KMS-11 (cell line): Measurements from ENCODE around the gene C1orf21.
"Not testable (repeated sequence)": the region's sequence is repeated elsewhere in the genome, so short reads cannot be mapped to it uniquely, and the experiment has no call there.

ENCODE experiments used
- H2AFZ ChIP-seq: fragments of 200-600 bp; sonication (generic); 2 replicates; pipeline ENCODE4 v1.6.1; 2016; ENCODE audit warnings: antibody characterized with exemption, mixed run types, low read depth
- H3K27ac ChIP-seq: fragments of 200-600 bp; sonication (generic); 2 replicates; pipeline ENCODE4 v1.6.1; 2016; ENCODE audit warnings: mild to moderate bottlenecking, mixed run types
- H3K27me3 ChIP-seq: fragments of 200-600 bp; sonication (generic); 2 replicates; pipeline ENCODE4 v1.6.1; 2017; ENCODE audit warnings: mild to moderate bottlenecking, low read depth, mixed run types, moderate library complexity; ENCODE audit not compliant: insufficient read depth
- H3K36me3 ChIP-seq: fragments of 200-600 bp; sonication (generic); 2 replicates; pipeline ENCODE4 v1.6.1; 2017; ENCODE audit warnings: mild to moderate bottlenecking, mixed run types; ENCODE audit not compliant: insufficient read depth
- H3K4me1 ChIP-seq: fragments of 200-600 bp; sonication (generic); 2 replicates; pipeline ENCODE4 v1.6.1; 2016; ENCODE audit warnings: mild to moderate bottlenecking, low read depth, mixed run types; ENCODE audit not compliant: poor library complexity, severe bottlenecking
- H3K4me2 ChIP-seq: fragments of 200-600 bp; sonication (generic); 2 replicates; pipeline ENCODE4 v1.7.0; 2016; ENCODE audit warnings: mild to moderate bottlenecking, mixed run types
- H3K4me3 ChIP-seq: fragments of 200-600 bp; sonication (generic); IDR thresholded peaks from 2 replicates; pipeline ENCODE4 v1.6.1; 2017; ENCODE audit warnings: low read depth, low read length, mixed read lengths; ENCODE audit not compliant: insufficient read depth
- H3K79me2 ChIP-seq: fragments of 200-600 bp; sonication (generic); 2 replicates; pipeline ENCODE4 v1.6.1; 2016; ENCODE audit warnings: low read depth, mixed run types; ENCODE audit not compliant: insufficient read depth
- H3K9ac ChIP-seq: fragments of 200-600 bp; sonication (generic); 2 replicates; pipeline ENCODE4 v1.6.1; 2016; ENCODE audit warnings: mild to moderate bottlenecking, mixed run types
- H4K20me1 ChIP-seq: fragments of 200-600 bp; sonication (generic); 2 replicates; pipeline ENCODE4 v1.6.1; 2016; ENCODE audit warnings: mild to moderate bottlenecking, mixed run types; ENCODE audit not compliant: insufficient read depth
- CTCF ChIP-seq: fragments of 200-600 bp; sonication (generic); conservative IDR thresholded peaks from 2 replicates; pipeline ENCODE4 v1.6.1; 2017; ENCODE audit warnings: low read depth, mild to moderate bottlenecking, antibody characterized with exemption, low read length, moderate library complexity, mixed read lengths

The C1orf21 gene

GRCh38 chr1:184386312-184387068 lies at the start of gene C1orf21:
C1orf21 (plus strand) TSS chr1:184387029; CDS start chr1:184477510, 90,481 bp downstream.
- H2AFZ ChIP-seq: peak within 1 kb of the TSS; percentile 91
- no peaks in the 10 kb centered on the region for H3K36me3 ChIP-seq
- peak within 1 kb of the TSS; percentile 70 for H3K9ac ChIP-seq

GRCh38 chr1:184337865-184338264 lies 49.0 kb upstream of the C1orf21 start:
- H2AFZ ChIP-seq, H4K20me1 ChIP-seq, H3K27me3 ChIP-seq, H3K4me2 ChIP-seq, H3K79me2 ChIP-seq, H3K36me3 ChIP-seq, H3K27ac ChIP-seq, H3K9ac ChIP-seq, H3K4me1 ChIP-seq, H3K4me3 ChIP-seq: not testable (repeated sequence)

More at GRCh38 chr1:184386312-184387068, at the start of gene C1orf21:
- Histone ChIP-seq H4K20me1 (no peaks in the 10 kb centered on the region), H3K4me2 (peak within 1 kb of the TSS; percentile 82), H3K4me1 (peaks cover 31% of the 10 kb centered on the region), H3K27ac (peak within 1 kb of the TSS; percentile 39), H3K27me3 (no peaks in the 10 kb centered on the region), H3K79me2 (peaks cover 39% of the 10 kb centered on the region), H3K4me3 (peak within 1 kb of the TSS; percentile 96)
- TF ChIP-seq CTCF: no peak

GRCh38 chr1:184340984-184341383 lies 45.8 kb upstream of the C1orf21 start:
- no peaks in the 10 kb centered on the region for H3K27me3 ChIP-seq
- 0 out of 2 replicates have a peak, but pooled peaks have one; percentile 24 for TF ChIP-seq CTCF
- H3K27ac ChIP-seq: no peak overlapping the region
- H3K9ac ChIP-seq: no peak overlapping the region
- no peaks in the 10 kb centered on the region for H3K79me2 ChIP-seq
- no peak overlapping the region for H3K4me2 ChIP-seq
- H4K20me1 ChIP-seq: no peaks in the 10 kb centered on the region
- no peaks in the 10 kb centered on the region for H3K36me3 ChIP-seq
- H3K4me3 ChIP-seq: no peak overlapping the region
- H3K4me1 ChIP-seq: no peaks in the 10 kb centered on the region
- H2AFZ ChIP-seq: no peak overlapping the region

- Histone ChIP-seq H3K4me1 (no peaks in the 10 kb centered on the region), H3K4me3 (no peak overlapping the region), H3K27ac (no peak overlapping the region), H4K20me1 (no peaks in the 10 kb centered on the region), H3K4me2 (no peak overlapping the region), H3K27me3 (no peaks in the 10 kb centered on the region), H3K79me2 (no peaks in the 10 kb centered on the region), H2AFZ (no peak overlapping the region), H3K36me3 (no peaks in the 10 kb centered on the region), H3K9ac (no peak overlapping the region)
- TF ChIP-seq CTCF: no peak
Observed at GRCh38 chr1:184350573-184350972, 36.3 kb upstream of the C1orf21 start.

- Histone ChIP-seq H3K9ac (no peak overlapping the region), H3K79me2 (no peaks in the 10 kb centered on the region), H4K20me1 (no peaks in the 10 kb centered on the region), H3K4me2 (no peak overlapping the region), H3K27me3 (no peaks in the 10 kb centered on the region), H3K27ac (no peak overlapping the region), H3K4me3 (no peak overlapping the region), H2AFZ (no peak overlapping the region), H3K36me3 (no peaks in the 10 kb centered on the region), H3K4me1 (no peaks in the 10 kb centered on the region)
- TF ChIP-seq CTCF: no peak
Observed at GRCh38 chr1:184351416-184351975, 35.3 kb upstream of the C1orf21 start.
